H1 (cell line): ENCODE measurements around the gene NEDD4L. TPM values are rescaled to one million over a fixed set of nuclear protein-coding genes. Genes with fewer than 3 reads are reported as not detected.
A peak's percentile ranks its signal among the peaks of the same experiment; 100 is the strongest.

Experiments used
- CTCF ChIA-PET: fragments of 300-600 bp; sonication (Branson Sonifier 250); formaldehyde crosslinking; loops from one replicate; lab custom pipeline; 2021; ENCODE audit not compliant: partially characterized antibody; lab: Charles Lee
- POLR2A ChIA-PET: fragments of 300-600 bp; sonication (Branson Sonifier 250); formaldehyde crosslinking; loops from one replicate; lab custom pipeline; 2021; ENCODE audit warnings: inconsistent platforms; ENCODE audit not compliant: partially characterized antibody; lab: Charles Lee
- DNase-seq, 2 experiments: peaks; one replicate each; pipeline versions ENCODE4 v3.0.0 to v3.0.0-alpha.2; 2010 to 2022; ENCODE audit warnings: low spot score in 2 of 2, low read depth in 1 of 2, mixed read lengths in 1 of 2
- FAIRE-seq: peaks from 2 replicates; lab custom pipeline; 2011; peaks lifted over from hg19 to GRCh38; lab: Jason Lieb, UNC
- H2AFZ ChIP-seq: 2 replicates; pipeline ENCODE4 v1.8.1; 2012; ENCODE audit warnings: low read length, inconsistent platforms
- H2AK5ac ChIP-seq: 2 replicates; pipeline ENCODE4 v1.6.1; 2013; ENCODE audit warnings: low read depth, low read length
- H2BK120ac ChIP-seq: replicated peaks from 2 replicates; pipeline ENCODE3; 2013; ENCODE audit warnings: low read depth, low read length, inconsistent platforms
- H2BK12ac ChIP-seq: 2 replicates; pipeline ENCODE4 v1.6.1; 2013; ENCODE audit warnings: low read depth, low read length
- H2BK15ac ChIP-seq: 2 replicates; pipeline ENCODE4 v1.6.1; 2013; ENCODE audit warnings: low read length
- H2BK20ac ChIP-seq: 2 replicates; pipeline ENCODE4 v1.6.1; 2013; ENCODE audit warnings: low read length
- H2BK5ac ChIP-seq: 2 replicates; pipeline ENCODE4 v1.6.1; 2013; ENCODE audit warnings: low read depth, low read length
- H3K14ac ChIP-seq: 2 replicates; pipeline ENCODE4 v1.6.1; 2013; ENCODE audit warnings: inconsistent platforms; ENCODE audit not compliant: insufficient read length
- H3K18ac ChIP-seq: 2 replicates; pipeline ENCODE4 v1.6.1; 2013; ENCODE audit warnings: low read length; ENCODE audit errors: extremely low read depth
- H3K23ac ChIP-seq: 2 replicates; pipeline ENCODE4 v1.6.1; 2013; ENCODE audit warnings: inconsistent platforms; ENCODE audit not compliant: insufficient read length
- H3K23me2 ChIP-seq: 2 replicates; pipeline ENCODE4 v1.6.1; 2013; ENCODE audit warnings: low read depth, low read length
- H3K27ac ChIP-seq: 2 replicates; pipeline ENCODE4 v1.6.1; 2011; ENCODE audit warnings: low read depth, low read length, inconsistent platforms
- H3K27me3 ChIP-seq, 4 experiments: replicated peaks in 1 of 4; 1 replicate in 1 of 4; 2 replicates in 3 of 4; pipeline versions ENCODE4 v1.6.1 to v1.8.1; 2011 to 2013; ENCODE audit warnings: low read length in 3 of 4, mild to moderate bottlenecking in 3 of 4, inconsistent platforms in 2 of 4, mixed read lengths in 2 of 4, moderate library complexity in 1 of 4; ENCODE audit not compliant: control insufficient read depth in 3 of 4, insufficient read depth in 3 of 4; ENCODE audit errors: extremely low read depth in 1 of 4
- H3K36me3 ChIP-seq, 4 experiments: 2 replicates each; pipeline versions ENCODE4 v1.6.1 to v1.8.1; 2011 to 2013; ENCODE audit warnings: mild to moderate bottlenecking in 4 of 4, low read length in 3 of 4, moderate library complexity in 2 of 4, control low read depth in 1 of 4, inconsistent platforms in 1 of 4; ENCODE audit not compliant: insufficient read depth in 4 of 4, control insufficient read depth in 2 of 4
- H3K4ac ChIP-seq: replicated peaks from 2 replicates; pipeline ENCODE3; 2013; ENCODE audit warnings: low read length, low read depth, mixed read lengths, inconsistent platforms; ENCODE audit not compliant: insufficient read length
- H3K4me1 ChIP-seq, 4 experiments: replicated peaks in 1 of 4; 1 replicate in 1 of 4; 2 replicates in 3 of 4; pipeline versions ENCODE4 v1.6.1 to v1.8.1; 2011 to 2013; ENCODE audit warnings: low read length in 3 of 4, inconsistent platforms in 2 of 4, mixed read lengths in 1 of 4; ENCODE audit not compliant: insufficient read depth in 4 of 4, control insufficient read depth in 3 of 4
- H3K4me2 ChIP-seq, 2 experiments: 2 replicates each; pipeline versions ENCODE4 v1.6.1 to v1.8.1; 2011 to 2013; ENCODE audit warnings: low read depth in 2 of 2, low read length in 2 of 2, control low read depth in 1 of 2, inconsistent platforms in 1 of 2, mild to moderate bottlenecking in 1 of 2; ENCODE audit not compliant: insufficient read depth in 1 of 2
- H3K4me3 ChIP-seq, 4 experiments: fragments of 200-600, 300-600 bp in 1 of 4; sonication (generic), shearing (Covaris generic), sonication (Bioruptor Twin) in 1 of 4; 2 replicates each; pipeline versions ENCODE4 v1.5.1 to v1.8.1; 2011 to 2016; ENCODE audit warnings: low read length in 4 of 4, low read depth in 3 of 4, control low read depth in 2 of 4, inconsistent platforms in 2 of 4, mild to moderate bottlenecking in 2 of 4, mixed read lengths in 1 of 4, moderate library complexity in 1 of 4; ENCODE audit not compliant: insufficient read depth in 2 of 4; ENCODE audit errors: extremely low read depth in 1 of 4
- H3K56ac ChIP-seq: replicated peaks from 2 replicates; pipeline ENCODE3; 2013; ENCODE audit warnings: low read depth, mild to moderate bottlenecking, mixed read lengths, low read length, inconsistent platforms; ENCODE audit not compliant: insufficient read length
- H3K79me1 ChIP-seq: 2 replicates; pipeline ENCODE4 v1.6.1; 2013; ENCODE audit warnings: low read depth, low read length, control low read depth
- H3K79me2 ChIP-seq, 2 experiments: 2 replicates each; pipeline versions ENCODE4 v1.6.1 to v1.8.1; 2012 to 2013; ENCODE audit warnings: low read length in 2 of 2, mild to moderate bottlenecking in 2 of 2, inconsistent platforms in 1 of 2; ENCODE audit not compliant: insufficient read depth in 2 of 2, control insufficient read depth in 1 of 2
- H3K9ac ChIP-seq, 4 experiments: replicated peaks in 1 of 4; 1 replicate in 1 of 4; 2 replicates in 3 of 4; pipeline versions ENCODE4 v1.6.1 to v1.8.1; 2011 to 2013; ENCODE audit warnings: low read depth in 3 of 4, low read length in 3 of 4, control low read depth in 2 of 4, mild to moderate bottlenecking in 2 of 4, moderate library complexity in 2 of 4, inconsistent platforms in 1 of 4; ENCODE audit errors: extremely low read depth in 1 of 4
- H3K9me3 ChIP-seq, 2 experiments: 2 replicates each; pipeline versions ENCODE4 v1.6.1 to v1.8.1; 2012 to 2013; ENCODE audit warnings: mild to moderate bottlenecking in 2 of 2, moderate library complexity in 2 of 2, control low read depth in 1 of 2, inconsistent platforms in 1 of 2, low read depth in 1 of 2, low read length in 1 of 2, mixed read lengths in 1 of 2; ENCODE audit not compliant: insufficient read depth in 2 of 2
- H4K20me1 ChIP-seq, 2 experiments: replicated peaks in 1 of 2; 2 replicates each; pipeline versions ENCODE3 to v1.8.1; 2011 to 2013; ENCODE audit warnings: inconsistent platforms in 2 of 2, low read length in 2 of 2, mild to moderate bottlenecking in 1 of 2; ENCODE audit not compliant: insufficient read depth in 2 of 2, control insufficient read depth in 1 of 2
- H4K5ac ChIP-seq: 2 replicates; pipeline ENCODE4 v1.6.1; 2013; ENCODE audit warnings: low read length, low read depth, mixed read lengths, inconsistent platforms; ENCODE audit not compliant: insufficient read length
- H4K8ac ChIP-seq: 2 replicates; pipeline ENCODE4 v1.8.0; 2013; ENCODE audit warnings: mild to moderate bottlenecking, moderate library complexity, low read length, inconsistent platforms; ENCODE audit not compliant: insufficient read depth; ENCODE audit errors: extremely low read depth
- H4K91ac ChIP-seq: replicated peaks from 2 replicates; pipeline ENCODE3; 2013; ENCODE audit warnings: low read length, mixed read lengths, inconsistent platforms; ENCODE audit not compliant: insufficient read length
- BCL11A ChIP-seq, 2 experiments: IDR thresholded peaks; one replicate each; pipeline ENCODE4 v1.6.1; 2011; ENCODE audit warnings: low read depth in 2 of 2, low read length in 2 of 2, mild to moderate bottlenecking in 2 of 2
- BRCA1 ChIP-seq: IDR thresholded peaks from 2 replicates; pipeline ENCODE4 v1.6.1; 2012; ENCODE audit warnings: low read depth, low read length, improper control_type of control experiment
- EGR1 ChIP-seq: IDR thresholded peaks from 2 replicates; pipeline ENCODE4 v1.6.1; 2011; ENCODE audit warnings: low read depth, low read length, borderline replicate concordance
- MAFK ChIP-seq: IDR thresholded peaks from 2 replicates; pipeline ENCODE4 v1.6.1; 2012; ENCODE audit warnings: low read depth, mild to moderate bottlenecking, improper control_type of control experiment, low read length
- NANOG ChIP-seq: IDR thresholded peaks from 2 replicates; pipeline ENCODE4 v1.6.1; 2011; ENCODE audit warnings: low read length, low read depth, mild to moderate bottlenecking, inconsistent platforms; ENCODE audit not compliant: insufficient read depth, poor library complexity, severe bottlenecking
- RFX5 ChIP-seq: IDR thresholded peaks from 2 replicates; pipeline ENCODE4 v1.6.1; 2011; ENCODE audit warnings: low read depth, low read length, improper control_type of control experiment, borderline replicate concordance
- WGBS, 2 experiments: shearing (Covaris generic) in 1 of 2; methylation state at CpG; one replicate each; pipeline versions ENCODE4 v1.1.6 to v1.1.7; 2013 to 2015; ENCODE audit warnings: low lambda C conversion rate in 2 of 2, mixed read lengths in 2 of 2, inconsistent platforms in 1 of 2, low coverage in 1 of 2, missing lambda C conversion rate in 1 of 2; ENCODE audit not compliant: insufficient replicate concordance in 2 of 2, insufficient coverage in 1 of 2, insufficient read length in 1 of 2; ENCODE audit errors: extremely low coverage in 1 of 2, missing lambda C conversion rate in 1 of 2; 5-methylcytosine and 5-hydroxymethylcytosine counted together
- polyA plus RNA-seq, 7 experiments: library from polyadenylated mRNA; depleted of rRNA in 3 of 7; stranded (reverse) in 5 of 7; unstranded in 2 of 7; fragments of >200 nt in 5 of 7; fragments of 200-250 nt in 2 of 7; gene quantifications; 1 replicate in 5 of 7; 2 replicates in 1 of 7; 4 replicates in 1 of 7; pipeline versions ENCODE4 v1.2.1 to v1.2.3, GENCODE V29; 2011 to 2013; ENCODE audit warnings: missing spikeins in 2 of 7, mixed read lengths in 2 of 7
- total RNA-seq: library from RNA; stranded (reverse); fragmentation: NEBNext Ultra II Directional; extraction: Animal tissue kit (Norgen Biotek cat#: 25700); gene quantifications from 2 replicates; pipeline ENCODE4 v1.2.1, GENCODE V29; 2021

Gene NEDD4L
- total and polyA plus RNA-seq, 2 of the 8 experiments (the other 6 are each of a cell fraction or from before 2014, with no cell fraction given): 37.3 to 69.8 TPM

DNA sequence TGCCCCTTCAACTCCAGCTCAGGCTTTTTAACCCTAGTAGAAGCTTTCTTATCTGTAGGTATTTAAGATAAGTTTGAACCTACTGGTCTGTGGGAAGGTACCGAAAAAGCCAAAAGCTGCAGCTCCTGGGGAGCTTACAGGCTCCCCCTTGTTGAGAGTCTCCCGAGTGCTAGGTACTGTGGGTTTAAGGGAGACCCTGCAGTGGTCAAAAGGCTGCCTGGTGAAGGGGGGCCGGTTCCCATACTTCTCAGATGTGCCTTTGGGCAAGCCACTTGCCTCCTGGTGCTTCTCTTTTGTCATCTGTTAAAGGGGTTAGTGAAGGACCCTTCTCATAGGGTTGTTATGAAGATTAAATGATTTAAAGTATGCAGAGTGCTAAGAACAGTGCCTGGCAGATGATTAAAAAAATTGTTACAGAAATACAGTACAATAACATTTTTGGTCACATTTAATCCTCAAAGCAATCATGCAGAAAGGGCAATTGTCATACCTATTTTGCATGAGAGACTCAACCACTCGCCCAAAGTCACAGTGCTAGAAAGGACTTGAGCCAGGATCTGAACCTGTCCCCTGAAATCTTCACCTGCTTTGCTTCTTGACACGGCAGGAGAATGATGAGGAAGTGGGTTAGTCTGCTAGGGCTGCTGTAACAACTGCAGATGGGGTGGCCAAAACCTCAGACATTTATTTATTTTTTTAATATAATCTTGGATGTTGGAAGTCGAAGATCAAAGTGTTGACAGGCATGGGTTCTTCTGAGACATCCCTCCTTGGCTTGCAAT lies 62.5 kb downstream of the NEDD4L start:
- Histone ChIP-seq H3K4me3 (no peak overlapping the region), H4K5ac (no peak overlapping the region), H3K14ac (no peak overlapping the region), H3K18ac (peak overlapping the region; percentile 9; the same call in 1 of the 2 replicates), H4K91ac (no peak overlapping the region), H3K23ac (no peak overlapping the region), H3K23me2 (no peaks in the 10 kb centered on the region), H3K56ac (no peak overlapping the region), H3K4ac (no peak overlapping the region), H2AK5ac (no peak overlapping the region), H2BK120ac (no peak overlapping the region), H3K79me1 (peaks cover 12% of the 10 kb centered on the region), H3K9me3 (no peaks in the 10 kb centered on the region), H2BK15ac (no peak overlapping the region), H2BK12ac (no peak overlapping the region), H3K4me2 (peak overlapping the region in 1 of 2 experiments; percentile 13; a peak in 1 of 4 replicates), H4K8ac (no peak overlapping the region), H3K36me3 (no peaks in the 10 kb centered on the region), H2BK5ac (no peak overlapping the region), H3K27me3 (no peaks in the 10 kb centered on the region), H3K4me1 (peaks cover 1 to 25% (median 14%) of the 10 kb centered on the region in 4 experiments; a peak in 6 of 7 replicates), H4K20me1 (peaks cover 0 to 4% of the 10 kb centered on the region in 2 experiments), H2BK20ac (no peak overlapping the region), H3K27ac (no peak overlapping the region), H3K9ac (no peak overlapping the region), H2AFZ (no peak overlapping the region), H3K79me2 (peaks cover 0 to 74% of the 10 kb centered on the region in 2 experiments; a peak in 2 of 4 replicates)
- CTCF ChIA-PET: interaction anchor here (0.7 to 1.9 kb wide), 5 partner anchors 43 to 379 kb away, joined by 3 to 4 read pairs (median 3); no protein-coding TSS in a partner anchor
- FAIRE-seq (no peak), DNase-seq (no peak)
- 85% methylated on average over 6 of the region's 6 CpGs; no CpG with 5 or more reads in 1 of the 2 experiments for WGBS, 2 experiments
- POLR2A ChIA-PET: no interaction called here
- TF ChIP-seq NANOG (no peak), RFX5 (no peak), MAFK (no peak), BCL11A (IDR thresholded peaks at IDR 0.05; ENCODE audit: low read depth in 2 of 2, low read length in 2 of 2) (no peak), BRCA1 (no peak), EGR1 (no peak)
